ENCODE data around the gene URB1.
"Not testable (repeated sequence)": the region's sequence is repeated elsewhere in the genome, so short reads cannot be mapped to it uniquely, and the experiment has no call there.

URB1 gene

GRCh38 chr21:32278518-32279376, 114.1 kb downstream of the URB1 start, which contains the start of gene MIS18A:
Gene MIS18A (minus strand): TSS chr21:32279049. CDS start chr21:32279014, 35 bp downstream.
- Histone ChIP-seq H3K36me3 (peaks cover 10% of the 10 kb centered on the region), H3K27me3 (ENCODE audit: insufficient read depth, low read depth, severe bottlenecking) (no peaks in the 10 kb centered on the region), H3K27ac (peak within 1 kb of the TSS; percentile 60), H3K9me3 (ENCODE audit: severe bottlenecking) (no peaks in the 10 kb centered on the region), H3K4me3 (ENCODE audit: low read depth, low read length) (peak within 1 kb of the TSS; percentile 79)
- TF ChIP-seq CTCF (IDR thresholded peaks at IDR 0.05; ENCODE audit: low read depth, low read length): no peak; the same call in 1 of the 2 replicates
- peak; percentile 98 for DNase-seq

GRCh38 chr21:32278103-32278502, 114.7 kb downstream of the URB1 start:
- H3K27ac ChIP-seq: peak overlapping the region; percentile 60; the same call in 1 of the 2 replicates
- no peaks in the 10 kb centered on the region for H3K27me3 ChIP-seq (ENCODE audit: insufficient read depth, low read depth, severe bottlenecking)
- peak overlapping the region; percentile 79 for H3K4me3 ChIP-seq (ENCODE audit: low read depth, low read length)
- no peak for TF ChIP-seq CTCF (IDR thresholded peaks at IDR 0.05; ENCODE audit: low read depth, low read length)
- no peak for DNase-seq
- H3K9me3 ChIP-seq (ENCODE audit: severe bottlenecking): no peaks in the 10 kb centered on the region
- peaks cover 17% of the 10 kb centered on the region for H3K36me3 ChIP-seq

GRCh38 chr21:32276671-32277070, 116.1 kb downstream of the URB1 start:
- H3K27ac ChIP-seq: no peak overlapping the region
- no peak overlapping the region for H3K4me3 ChIP-seq (ENCODE audit: low read depth, low read length)
- no peak for DNase-seq
- no peaks in the 10 kb centered on the region for H3K9me3 ChIP-seq (ENCODE audit: severe bottlenecking)
- TF ChIP-seq CTCF (IDR thresholded peaks at IDR 0.05; ENCODE audit: low read depth, low read length): no peak
- H3K36me3 ChIP-seq: peaks cover 25% of the 10 kb centered on the region
- no peaks in the 10 kb centered on the region for H3K27me3 ChIP-seq (ENCODE audit: insufficient read depth, low read depth, severe bottlenecking)

- Histone ChIP-seq H3K27me3 (ENCODE audit: insufficient read depth, low read depth, severe bottlenecking) (no peaks in the 10 kb centered on the region), H3K27ac (no peak overlapping the region), H3K9me3 (ENCODE audit: severe bottlenecking) (no peaks in the 10 kb centered on the region), H3K4me3 (ENCODE audit: low read depth, low read length) (no peak overlapping the region), H3K36me3 (peaks cover 57% of the 10 kb centered on the region)
- DNase-seq: no peak
- no peak for TF ChIP-seq CTCF (IDR thresholded peaks at IDR 0.05; ENCODE audit: low read depth, low read length)
Observed at GRCh38 chr21:32270748-32271147, 122.1 kb downstream of the URB1 start.

GRCh38 chr21:32265321-32265720, 127.5 kb downstream of the URB1 start:
- DNase-seq; H3K9me3 ChIP-seq (ENCODE audit: severe bottlenecking): not testable (repeated sequence)

GRCh38 chr21:32261929-32262328, 130.9 kb downstream of the URB1 start:
- no peak for DNase-seq
- no peak overlapping the region for H3K4me3 ChIP-seq (ENCODE audit: low read depth, low read length)
- no peaks in the 10 kb centered on the region for H3K9me3 ChIP-seq (ENCODE audit: severe bottlenecking)
- peaks cover 2% of the 10 kb centered on the region for H3K36me3 ChIP-seq
- no peak for TF ChIP-seq CTCF (IDR thresholded peaks at IDR 0.05; ENCODE audit: low read depth, low read length)
- H3K27ac ChIP-seq: no peak overlapping the region
- H3K27me3 ChIP-seq (ENCODE audit: insufficient read depth, low read depth, severe bottlenecking): no peaks in the 10 kb centered on the region

More at GRCh38 chr21:32265321-32265720, 127.5 kb downstream of the URB1 start:
- H3K36me3 ChIP-seq: peaks cover 21% of the 10 kb centered on the region
- H3K27ac ChIP-seq; H3K4me3 ChIP-seq (ENCODE audit: low read depth, low read length); H3K27me3 ChIP-seq (ENCODE audit: insufficient read depth, low read depth, severe bottlenecking): not testable (repeated sequence)
